HG03439 (cell line): ENCODE data around the gene OR1F1.
"Not testable (repeated sequence)": the region's sequence is repeated elsewhere in the genome, so short reads cannot be mapped to it uniquely, and the experiment has no call there.

Source experiments
- ATAC-seq: cut with Tn5 transposase; IDR thresholded peaks from one replicate; pipeline ENCODE4 v1.9.1; 2021; ENCODE audit warnings: mild to moderate bottlenecking, moderate library complexity; ENCODE audit not compliant: unreplicated experiment

The OR1F1 gene

DNA sequence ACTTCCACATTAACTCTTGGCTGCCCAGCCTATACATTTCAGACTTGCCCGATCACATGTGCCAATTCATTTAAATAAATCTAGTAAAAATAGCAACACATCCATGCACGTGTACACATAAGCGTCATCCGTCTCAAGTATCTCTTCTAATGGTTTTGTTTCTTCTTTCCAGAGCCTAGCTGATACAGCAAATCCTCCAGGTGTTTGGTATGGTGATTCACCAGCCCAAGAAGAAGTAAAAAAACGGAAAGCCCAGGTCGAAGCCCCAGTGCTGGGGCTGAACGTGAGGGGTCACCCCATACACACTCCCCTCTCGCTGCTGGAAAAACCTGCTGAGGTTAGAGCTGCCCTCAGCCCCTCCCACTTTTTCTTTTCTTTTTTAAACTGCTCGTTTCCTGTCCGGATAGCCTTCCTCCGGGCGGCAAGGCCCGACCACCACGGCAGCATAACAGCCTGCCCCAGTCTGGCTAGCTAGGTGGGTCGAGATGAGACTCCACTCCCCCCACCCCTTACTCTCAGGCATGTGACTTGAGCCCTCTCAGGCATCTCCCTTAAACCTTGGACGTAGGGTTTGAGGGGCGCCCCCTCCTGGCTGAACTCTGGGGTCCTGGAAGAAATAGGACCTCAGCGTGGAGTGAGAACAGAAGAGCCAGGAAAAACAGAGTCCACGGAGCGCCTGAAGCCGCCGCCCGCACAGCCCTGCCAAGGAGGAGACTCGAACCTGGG lies 13.9 kb upstream of the OR1F1 start:
- no peak for ATAC-seq

DNA sequence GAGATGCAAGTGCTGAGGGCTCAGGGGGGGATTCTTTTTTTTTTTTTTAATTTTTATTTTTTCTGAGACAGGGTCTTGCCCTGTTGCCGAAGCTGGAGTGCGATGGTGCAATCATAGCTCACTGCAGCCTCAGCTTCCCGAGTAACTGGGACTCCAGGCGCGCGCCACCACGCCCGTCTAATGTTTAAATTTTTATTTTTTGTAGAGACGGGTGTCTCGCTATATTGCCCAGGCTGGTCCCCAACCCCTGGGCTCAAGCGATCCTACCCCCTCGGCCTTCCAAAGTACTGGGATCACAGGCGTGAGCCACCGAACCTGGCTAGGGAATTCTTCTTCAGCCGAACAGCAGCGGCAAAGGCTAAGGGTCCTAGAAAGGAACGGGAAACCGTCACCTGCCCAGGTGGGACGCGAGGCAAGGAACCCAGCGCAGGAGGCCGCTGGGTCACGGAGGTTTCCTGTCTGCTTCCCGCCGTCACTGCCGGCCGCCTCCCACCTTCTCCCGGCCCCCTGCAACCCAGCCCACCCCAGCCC lies 13.3 kb upstream of the OR1F1 start:
- no peak for ATAC-seq

DNA sequence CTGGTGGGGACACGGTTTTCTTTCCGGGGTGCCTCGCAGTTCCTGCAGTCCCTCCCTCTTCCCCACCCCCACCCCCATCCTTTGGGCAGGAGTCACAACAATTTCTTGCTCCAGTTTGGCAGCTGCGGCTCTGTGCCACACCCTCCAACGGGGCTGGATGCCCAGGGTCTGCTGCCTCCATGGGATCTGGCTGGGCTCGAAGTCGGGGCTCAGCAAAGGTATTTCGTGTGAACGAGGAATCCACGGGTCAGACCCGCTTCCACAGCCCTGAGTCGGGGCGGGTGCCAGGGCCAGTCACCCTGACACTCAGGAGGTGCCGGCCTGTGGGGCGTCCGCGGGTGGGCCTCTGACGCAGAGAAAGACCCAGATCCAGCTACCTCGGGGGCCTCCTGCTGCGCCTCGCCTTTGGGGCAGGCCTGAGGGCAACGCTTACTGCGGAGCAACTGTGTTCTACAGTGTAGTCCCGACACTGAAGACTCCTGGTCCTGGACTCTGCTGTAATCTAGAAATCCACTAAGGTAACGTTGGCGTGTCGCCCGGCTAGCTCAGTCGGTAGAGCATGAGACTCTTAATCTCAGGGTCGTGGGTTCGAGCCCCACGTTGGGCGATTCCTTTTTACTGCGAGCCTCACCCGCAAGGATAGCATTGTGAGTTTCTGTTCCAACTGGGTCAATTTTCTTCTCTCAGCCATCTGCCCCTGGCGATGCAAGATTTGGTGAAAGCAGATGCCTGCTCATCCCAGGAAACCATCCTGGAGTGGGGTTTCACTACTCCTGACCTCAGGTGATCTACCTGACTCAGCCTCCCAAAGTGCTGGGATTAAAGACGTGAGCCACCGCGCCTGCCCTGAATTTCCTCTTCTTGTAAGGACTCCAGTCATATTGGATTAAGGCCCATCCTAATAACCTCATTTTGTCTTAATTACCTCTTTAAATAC lies 12.6 kb upstream of the OR1F1 start:
- no peak for ATAC-seq

GRCh38 chr16:3179651-3180050 lies 8.4 kb upstream of the OR1F1 start:
- no peak for ATAC-seq

- no peak for ATAC-seq
These were observed 7.5 kb upstream of the OR1F1 start for GRCh38 chr16:3180445-3180878.

- not testable (repeated sequence) for ATAC-seq
These were observed 5.8 kb upstream of the OR1F1 start for GRCh38 chr16:3182293-3182607.

DNA sequence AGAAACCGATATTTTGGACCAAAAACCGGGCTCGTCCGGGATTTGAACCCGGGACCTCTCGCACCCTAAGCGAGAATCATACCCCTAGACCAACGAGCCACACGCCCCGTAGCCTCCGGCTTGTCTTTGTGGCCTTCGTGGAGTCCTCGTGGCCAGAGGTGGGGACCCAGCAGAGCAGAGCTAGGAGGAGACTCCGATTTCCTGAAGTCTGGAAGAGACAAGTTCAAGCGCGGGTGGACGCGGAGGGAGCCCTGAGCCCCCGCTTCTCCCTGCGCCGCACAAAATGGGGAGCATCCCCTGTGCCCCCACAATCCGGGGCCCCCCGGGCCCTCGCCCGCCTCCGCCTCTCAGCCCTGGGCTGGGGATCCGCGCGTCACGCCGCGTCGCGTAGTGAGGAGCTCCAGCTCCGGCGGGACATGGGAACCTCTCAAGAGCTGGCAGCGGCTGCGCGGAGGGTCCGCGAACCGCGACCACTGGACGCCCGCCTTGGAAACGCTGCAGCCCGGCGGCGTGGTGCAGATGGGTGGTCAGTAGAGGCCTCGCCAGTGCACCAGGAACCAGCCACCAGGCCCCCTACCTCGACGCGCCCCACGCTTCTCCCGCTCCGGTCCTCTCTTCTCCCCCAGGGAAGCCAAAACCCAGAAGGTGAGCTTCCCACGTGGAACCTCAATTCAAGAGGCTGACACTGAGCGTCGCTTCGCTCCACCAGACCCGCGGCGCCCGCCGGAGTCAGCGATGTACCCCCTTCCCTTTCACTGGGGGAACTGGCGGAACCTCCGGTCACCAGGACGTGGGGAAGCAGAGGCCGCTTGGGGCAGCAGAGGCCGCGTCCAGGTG lies 5.2 kb upstream of the OR1F1 start:
- no peak for ATAC-seq

- ATAC-seq: no peak
These were observed 4.4 kb upstream of the OR1F1 start for GRCh38 chr16:3183445-3184139.

- ATAC-seq: no peak
These were observed 886 bp upstream of the OR1F1 start for GRCh38 chr16:3186946-3187690.

GRCh38 chr16:3188675-3188924 lies 596 bp downstream of the OR1F1 start:
- ATAC-seq: no peak

DNA sequence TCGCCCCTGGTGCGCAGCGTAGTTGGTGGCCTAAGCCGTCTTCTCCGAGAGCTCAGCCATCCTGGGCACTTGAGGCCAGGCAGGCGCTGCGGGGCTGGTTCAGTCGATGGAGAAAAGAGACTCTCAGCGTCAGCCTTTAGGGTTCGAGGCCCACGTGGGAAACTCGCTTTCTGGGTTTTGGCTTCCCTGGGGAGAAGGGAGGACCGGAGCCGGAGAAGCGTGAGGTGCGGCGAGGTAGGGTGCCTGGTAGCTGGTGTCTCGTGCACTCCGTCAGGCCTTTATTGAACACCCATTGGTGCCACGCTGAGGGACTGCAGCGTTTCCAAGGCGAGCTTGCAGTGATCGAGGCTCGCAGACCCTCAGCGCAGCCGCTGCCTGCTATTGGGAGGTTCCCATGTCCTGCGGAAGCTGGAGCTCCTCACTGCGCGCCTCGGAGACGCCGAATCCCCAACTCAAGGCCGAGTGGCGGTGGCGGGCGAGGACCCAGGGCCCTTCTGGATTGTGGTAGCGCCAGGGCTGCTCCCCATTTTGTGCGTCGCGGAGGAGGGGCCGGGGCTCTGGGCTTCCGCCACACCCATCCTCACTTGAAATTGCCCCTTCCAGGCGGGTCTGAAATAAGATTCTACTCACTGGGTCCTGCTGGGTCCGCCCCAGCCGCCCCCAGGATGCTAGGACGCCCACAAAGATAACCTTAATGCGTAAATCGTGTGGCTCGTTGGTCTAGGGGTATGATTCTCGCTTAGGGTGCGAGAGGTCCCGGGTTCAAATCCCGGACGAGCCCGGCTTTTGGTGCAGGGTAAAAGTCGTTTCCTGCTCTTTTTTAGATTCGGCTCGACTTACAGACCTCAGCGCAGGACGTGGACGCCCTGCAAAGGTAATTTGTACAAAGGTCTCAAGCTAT lies 1.2 kb downstream of the OR1F1 start:
- no peak for ATAC-seq

GRCh38 chr16:3189869-3190268 lies 1.9 kb downstream of the OR1F1 start:
- ATAC-seq: no peak

DNA sequence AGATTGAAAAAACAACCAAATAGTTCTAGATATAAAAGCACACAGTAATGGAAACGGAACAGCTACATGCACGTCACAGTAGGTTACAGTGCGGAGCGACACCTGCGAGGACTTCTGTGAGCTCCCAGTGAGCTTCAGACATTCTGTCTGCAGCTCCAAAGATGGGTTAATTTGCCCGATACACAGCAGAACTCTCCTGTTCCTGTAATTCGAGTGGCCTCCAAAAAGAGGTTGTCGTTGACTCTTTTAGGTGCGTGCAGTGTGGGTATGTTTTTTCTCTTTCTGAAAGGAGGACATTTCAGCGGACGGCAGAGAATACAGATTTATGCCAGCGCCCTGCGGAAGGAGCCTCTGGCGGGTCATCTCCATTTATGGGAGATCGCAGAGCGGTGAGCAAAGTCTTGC lies 2.9 kb downstream of the OR1F1 start:
- ATAC-seq: no peak

- ATAC-seq: no peak
These were observed 4.5 kb downstream of the OR1F1 start for GRCh38 chr16:3192476-3193019.

GRCh38 chr16:3193221-3194212 lies 5.5 kb downstream of the OR1F1 start:
- no peak for ATAC-seq

DNA sequence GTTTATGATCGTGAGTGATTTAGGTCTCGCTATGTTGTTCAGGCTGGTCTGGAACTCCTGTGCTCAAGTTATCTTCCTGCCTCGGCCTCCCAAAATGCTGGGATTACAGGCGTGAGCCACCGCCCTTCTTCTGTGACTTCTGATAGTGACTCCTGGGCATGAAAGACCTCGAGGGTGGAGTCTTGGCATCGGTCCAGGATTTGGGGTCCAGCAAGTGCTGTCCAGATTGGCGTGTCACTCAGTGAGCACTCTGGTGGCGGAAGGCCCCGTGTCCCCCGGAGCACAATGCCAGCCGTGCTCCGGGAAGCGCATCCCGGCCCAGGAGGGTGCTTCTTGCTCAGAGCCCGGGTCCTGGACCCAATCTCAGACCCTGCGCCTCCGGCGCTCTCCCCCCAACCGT lies 6.8 kb downstream of the OR1F1 start:
- no peak for ATAC-seq

- no peak for ATAC-seq
These were observed 8.0 kb downstream of the OR1F1 start for GRCh38 chr16:3195975-3196374.
